Measurements from ENCODE around the gene RASGRF2.

The RASGRF2 gene

DNA sequence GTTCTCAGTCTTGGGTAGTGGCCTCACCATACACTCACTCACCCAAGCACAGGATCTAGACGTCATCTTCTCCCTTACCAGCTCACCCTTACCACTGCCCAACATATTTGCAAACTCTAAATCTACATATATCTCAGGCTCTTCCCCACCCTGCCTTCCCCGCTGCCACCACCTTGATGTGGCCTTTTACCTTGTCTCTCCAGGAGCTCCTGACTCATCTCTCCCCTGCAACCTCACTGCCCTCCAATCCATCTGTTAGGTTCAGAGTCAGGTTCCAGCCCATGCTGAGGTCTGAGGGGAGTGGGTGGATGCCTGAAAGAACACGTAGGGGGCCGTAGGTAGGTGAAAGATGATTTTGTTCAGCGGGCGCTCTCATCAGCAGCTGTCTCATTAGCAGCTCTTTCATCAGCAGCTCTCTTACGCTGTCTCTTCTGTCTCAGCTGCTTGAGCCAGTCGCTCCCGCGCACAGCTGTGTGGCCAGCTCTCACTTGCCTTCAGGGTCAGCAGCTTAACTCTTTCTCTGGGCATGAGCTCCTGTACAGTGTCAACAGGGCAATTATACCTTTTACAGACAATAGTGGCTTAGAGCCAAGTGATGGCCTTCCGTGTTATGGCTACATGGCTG, 249.8 kb downstream of the RASGRF2 start:
- H3K27me3 Mint-ChIP-seq (ENCODE audit: low read depth, poor library complexity): peaks cover 4% of the 10 kb centered on the region
- H3K4me3 Mint-ChIP-seq: no peak overlapping the region
- H3K4me1 Mint-ChIP-seq: no peaks in the 10 kb centered on the region
- H3K27ac Mint-ChIP-seq: no peak overlapping the region
- H3K9me3 Mint-ChIP-seq: no peaks in the 10 kb centered on the region
- no peak for DNase-seq
- TF ChIP-seq, protein P1, sequence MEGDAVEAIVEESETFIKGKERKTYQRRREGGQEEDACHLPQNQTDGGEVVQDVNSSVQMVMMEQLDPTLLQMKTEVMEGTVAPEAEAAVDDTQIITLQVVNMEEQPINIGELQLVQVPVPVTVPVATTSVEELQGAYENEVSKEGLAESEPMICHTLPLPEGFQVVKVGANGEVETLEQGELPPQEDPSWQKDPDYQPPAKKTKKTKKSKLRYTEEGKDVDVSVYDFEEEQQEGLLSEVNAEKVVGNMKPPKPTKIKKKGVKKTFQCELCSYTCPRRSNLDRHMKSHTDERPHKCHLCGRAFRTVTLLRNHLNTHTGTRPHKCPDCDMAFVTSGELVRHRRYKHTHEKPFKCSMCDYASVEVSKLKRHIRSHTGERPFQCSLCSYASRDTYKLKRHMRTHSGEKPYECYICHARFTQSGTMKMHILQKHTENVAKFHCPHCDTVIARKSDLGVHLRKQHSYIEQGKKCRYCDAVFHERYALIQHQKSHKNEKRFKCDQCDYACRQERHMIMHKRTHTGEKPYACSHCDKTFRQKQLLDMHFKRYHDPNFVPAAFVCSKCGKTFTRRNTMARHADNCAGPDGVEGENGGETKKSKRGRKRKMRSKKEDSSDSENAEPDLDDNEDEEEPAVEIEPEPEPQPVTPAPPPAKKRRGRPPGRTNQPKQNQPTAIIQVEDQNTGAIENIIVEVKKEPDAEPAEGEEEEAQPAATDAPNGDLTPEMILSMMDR (IDR thresholded peaks at IDR 0.05): no peak
- no peaks in the 10 kb centered on the region for H3K36me3 Mint-ChIP-seq (ENCODE audit: low read depth)

DNA sequence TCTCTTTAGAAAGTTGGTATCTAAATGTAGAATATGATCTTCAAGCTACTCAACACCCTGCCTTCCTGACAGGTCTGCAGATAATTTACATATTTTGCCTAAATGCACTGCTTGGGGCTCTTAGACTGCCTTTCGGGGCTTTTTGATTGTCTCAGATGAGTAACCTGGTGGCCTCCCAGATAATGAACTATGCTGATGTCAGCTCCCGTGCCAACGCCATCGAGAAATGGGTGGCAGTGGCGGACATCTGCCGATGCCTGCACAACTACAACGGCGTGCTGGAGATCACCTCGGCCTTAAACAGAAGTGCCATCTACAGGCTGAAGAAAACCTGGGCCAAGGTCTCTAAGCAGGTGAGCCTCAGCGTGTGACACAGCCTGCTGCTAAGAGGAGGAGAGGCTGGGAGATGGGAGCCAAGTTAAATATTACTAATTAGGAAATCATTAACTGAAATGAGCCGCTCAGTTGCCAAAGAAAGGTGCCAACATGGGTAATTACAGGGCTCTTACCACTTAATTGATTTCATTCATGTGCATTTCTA, 252.1 kb downstream of the RASGRF2 start:
- no peaks in the 10 kb centered on the region for H3K36me3 Mint-ChIP-seq (ENCODE audit: low read depth)
- no peak overlapping the region for H3K4me3 Mint-ChIP-seq
- H3K27ac Mint-ChIP-seq: no peak overlapping the region
- no peak for DNase-seq
- H3K9me3 Mint-ChIP-seq: no peaks in the 10 kb centered on the region
- no peaks in the 10 kb centered on the region for H3K4me1 Mint-ChIP-seq
- TF ChIP-seq, protein P1 (IDR thresholded peaks at IDR 0.05): no peak
- peaks cover 4% of the 10 kb centered on the region for H3K27me3 Mint-ChIP-seq (ENCODE audit: low read depth, poor library complexity)

DNA sequence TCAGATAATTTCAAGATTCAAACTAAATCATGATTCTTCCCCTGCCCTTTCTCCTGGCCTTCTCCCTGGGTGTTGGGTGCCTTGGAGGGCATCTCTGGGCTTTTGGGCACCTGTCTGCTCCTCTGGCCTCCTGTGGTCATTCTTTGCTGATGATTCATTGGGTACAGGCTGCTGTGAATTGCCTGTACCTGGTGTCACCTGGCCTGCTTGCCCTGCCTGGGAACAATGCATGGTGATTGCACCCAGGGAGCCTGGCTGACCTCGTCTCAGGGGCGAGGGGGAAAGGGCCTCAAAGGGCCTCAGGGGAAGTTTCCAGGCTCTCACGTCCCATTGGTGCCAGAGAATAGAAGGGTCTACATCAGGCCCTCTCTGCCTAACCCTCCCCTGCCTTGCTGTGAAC, 252.9 kb downstream of the RASGRF2 start:
- TF ChIP-seq, protein P1 (IDR thresholded peaks at IDR 0.05): no peak
- Mint-ChIP-seq H3K9me3 (peaks cover 3% of the 10 kb centered on the region), H3K27me3 (ENCODE audit: low read depth, poor library complexity) (peaks cover 4% of the 10 kb centered on the region), H3K4me3 (no peak overlapping the region), H3K27ac (no peak overlapping the region), H3K4me1 (no peaks in the 10 kb centered on the region), H3K36me3 (ENCODE audit: low read depth) (peaks cover 2% of the 10 kb centered on the region)
- DNase-seq: no peak

DNA sequence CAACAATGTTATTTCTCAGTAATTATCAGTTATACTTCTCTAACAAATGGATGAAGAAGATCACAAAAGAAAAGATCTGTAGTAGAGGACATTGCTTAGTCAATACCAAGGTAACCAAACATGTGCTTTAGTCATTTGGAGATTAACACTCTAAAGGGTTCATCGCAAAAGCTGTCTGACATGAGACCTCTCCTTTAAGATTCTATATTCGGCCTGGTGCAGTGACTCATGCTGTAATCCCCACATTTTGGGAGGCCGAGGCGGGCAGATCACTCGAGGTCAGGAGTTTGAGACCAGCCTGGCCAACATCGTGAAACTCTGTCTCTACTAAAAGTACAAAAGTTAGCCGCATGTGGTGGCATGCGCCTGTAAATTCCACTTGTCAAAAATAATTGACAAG, 254.7 kb downstream of the RASGRF2 start:
- TF ChIP-seq, protein P1 (IDR thresholded peaks at IDR 0.05): no peak
- peaks cover 8% of the 10 kb centered on the region for H3K9me3 Mint-ChIP-seq
- H3K27ac Mint-ChIP-seq: no peak overlapping the region
- no peak for DNase-seq
- H3K27me3 Mint-ChIP-seq (ENCODE audit: low read depth, poor library complexity): peaks cover 4% of the 10 kb centered on the region
- H3K4me1 Mint-ChIP-seq: no peaks in the 10 kb centered on the region
- H3K4me3 Mint-ChIP-seq: no peak overlapping the region
- peaks cover 18% of the 10 kb centered on the region for H3K36me3 Mint-ChIP-seq (ENCODE audit: low read depth)

DNA sequence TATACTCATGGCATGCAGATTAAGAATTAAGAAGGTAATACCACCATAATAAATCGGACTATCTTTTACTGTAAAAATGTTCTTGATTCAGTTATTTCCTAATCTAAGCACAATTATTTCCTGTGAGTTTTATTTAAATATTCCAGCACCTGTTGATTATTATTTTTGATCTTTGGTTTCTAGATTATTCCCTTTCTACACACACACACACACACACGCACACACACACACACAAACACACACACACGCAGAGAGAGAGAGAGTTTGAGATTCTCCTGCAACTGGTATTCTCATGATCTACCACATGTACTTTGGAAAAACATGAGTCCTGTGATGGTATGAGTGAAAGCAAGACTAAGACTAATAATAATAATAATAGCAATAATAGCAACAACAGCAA, 256.0 kb downstream of the RASGRF2 start:
- Mint-ChIP-seq H3K36me3 (ENCODE audit: low read depth) (peaks cover 26% of the 10 kb centered on the region), H3K27me3 (ENCODE audit: low read depth, poor library complexity) (no peaks in the 10 kb centered on the region), H3K9me3 (peaks cover 8% of the 10 kb centered on the region), H3K4me1 (no peaks in the 10 kb centered on the region), H3K4me3 (no peak overlapping the region), H3K27ac (no peak overlapping the region)
- no peak for DNase-seq
- TF ChIP-seq, protein P1 (IDR thresholded peaks at IDR 0.05): no peak

DNA sequence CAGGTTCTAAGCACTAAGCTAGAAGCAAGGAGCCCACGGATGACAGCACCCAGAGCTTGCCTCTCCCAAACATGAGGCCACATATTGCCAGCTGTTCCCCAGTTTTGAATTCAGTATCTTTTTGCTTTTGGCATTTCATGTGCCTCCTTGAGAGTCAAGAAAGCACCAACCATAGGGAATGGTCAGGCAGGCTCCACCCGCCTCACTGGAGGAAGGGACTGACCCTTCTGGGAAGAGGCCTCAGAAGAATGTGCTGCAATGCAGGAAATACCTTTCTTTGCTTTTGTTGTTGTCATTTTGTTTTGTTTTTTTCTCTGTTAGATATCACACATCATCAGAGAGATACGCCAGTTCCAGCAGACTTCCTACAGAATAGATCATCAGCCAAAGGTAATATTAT, 259.2 kb downstream of the RASGRF2 start:
- Mint-ChIP-seq H3K9me3 (peaks cover 8% of the 10 kb centered on the region), H3K4me1 (no peaks in the 10 kb centered on the region), H3K4me3 (no peak overlapping the region), H3K36me3 (ENCODE audit: low read depth) (peaks cover 26% of the 10 kb centered on the region), H3K27ac (no peak overlapping the region), H3K27me3 (ENCODE audit: low read depth, poor library complexity) (no peaks in the 10 kb centered on the region)
- DNase-seq: no peak
- TF ChIP-seq, protein P1 (IDR thresholded peaks at IDR 0.05): no peak

Measured in nephron progenitor cell (in vitro differentiated cells).